ENCODE measurements around the gene PCDHGB1.
"Not testable (repeated sequence)": the region's sequence is repeated elsewhere in the genome, so short reads cannot be mapped to it uniquely, and the experiment has no call there.

- TF ChIP-seq CTCF, POLR2A (IDR thresholded peaks at IDR 0.05): not testable (repeated sequence)
Measured at GRCh38 chr5:141375444-141376155, 25.7 kb downstream of the PCDHGB1 start.

All from esophagus squamous epithelium (tissue), 4 donors.